ENCODE data around the gene KIFC1.
"Not testable (repeated sequence)": the region's sequence is repeated elsewhere in the genome, so short reads cannot be mapped to it uniquely, and the experiment has no call there.

Gene KIFC1

DNA sequence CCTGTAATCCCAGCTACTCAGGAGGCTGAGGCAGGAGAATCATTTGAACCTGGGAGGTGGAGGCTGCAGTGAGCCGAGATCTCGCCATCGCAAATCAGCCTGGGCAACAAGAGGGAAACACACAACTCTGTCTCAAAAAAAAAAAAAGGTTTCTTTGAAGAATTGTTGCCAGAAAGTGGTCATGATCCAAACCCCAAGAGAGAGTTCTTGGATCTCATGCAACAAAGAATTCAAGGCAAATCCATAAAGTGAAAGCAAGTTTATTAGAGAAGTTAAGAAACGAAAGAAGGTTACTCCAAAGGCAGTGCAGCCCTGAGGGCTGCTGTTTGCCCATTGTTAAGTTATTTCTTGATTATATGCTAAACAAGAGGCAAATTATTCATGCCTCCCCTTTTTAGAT is 14.5 kb upstream of the KIFC1 start:
- no peak for DNase-seq

DNA sequence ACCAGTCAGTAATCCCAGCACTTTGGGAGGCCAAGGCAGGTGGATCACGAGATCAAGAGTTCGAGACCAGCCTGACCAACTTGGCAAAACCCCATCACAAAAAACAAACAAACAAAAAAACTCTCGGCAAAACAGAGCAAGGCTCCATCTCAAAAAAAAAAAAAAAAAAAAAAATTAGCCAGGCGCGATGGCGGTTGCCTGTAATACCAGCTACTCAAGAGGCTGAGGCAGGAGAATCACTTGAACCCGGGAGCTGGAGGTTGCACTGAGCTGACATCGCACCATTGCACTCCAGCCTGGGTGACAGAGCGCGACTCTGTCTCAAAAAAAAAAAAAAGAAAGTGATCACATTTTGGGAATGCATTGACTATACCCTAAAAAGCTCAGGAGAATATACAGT is 12.4 kb upstream of the KIFC1 start:
- not testable (repeated sequence) for DNase-seq

DNA sequence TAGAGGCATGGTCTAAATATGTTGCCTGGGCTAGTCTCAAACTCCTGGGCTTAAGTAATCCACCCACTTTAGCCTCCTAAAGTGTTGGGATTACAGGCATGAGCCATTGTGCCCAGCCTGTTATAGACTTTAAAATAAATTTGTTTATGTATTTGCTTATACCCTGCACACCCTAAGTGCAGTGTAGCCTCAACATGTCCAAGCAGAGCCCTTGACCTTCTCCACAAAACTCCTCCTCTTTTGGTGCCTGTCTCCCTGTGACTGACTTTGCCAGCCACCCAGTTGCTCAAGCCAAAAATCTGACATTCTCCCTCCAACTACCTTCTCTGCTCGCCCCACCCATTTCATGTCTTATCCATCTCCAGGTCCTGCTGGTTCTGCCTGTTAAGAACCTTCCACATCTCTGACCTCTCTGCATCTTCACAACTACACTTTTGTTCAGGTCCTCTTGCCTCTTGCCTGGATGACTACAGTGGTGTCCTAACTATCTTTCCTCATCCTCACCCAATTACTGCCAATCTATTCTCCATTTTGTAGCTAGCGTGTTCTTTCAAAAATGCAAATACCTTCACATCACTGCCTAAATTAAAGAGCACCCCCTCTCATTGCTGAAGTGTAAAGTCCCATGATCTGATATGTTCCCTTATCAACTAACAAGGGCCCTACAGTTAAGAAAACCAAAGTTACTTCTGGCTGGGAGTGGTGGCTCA is 11.2 kb upstream of the KIFC1 start:
- no peak for DNase-seq

DNA sequence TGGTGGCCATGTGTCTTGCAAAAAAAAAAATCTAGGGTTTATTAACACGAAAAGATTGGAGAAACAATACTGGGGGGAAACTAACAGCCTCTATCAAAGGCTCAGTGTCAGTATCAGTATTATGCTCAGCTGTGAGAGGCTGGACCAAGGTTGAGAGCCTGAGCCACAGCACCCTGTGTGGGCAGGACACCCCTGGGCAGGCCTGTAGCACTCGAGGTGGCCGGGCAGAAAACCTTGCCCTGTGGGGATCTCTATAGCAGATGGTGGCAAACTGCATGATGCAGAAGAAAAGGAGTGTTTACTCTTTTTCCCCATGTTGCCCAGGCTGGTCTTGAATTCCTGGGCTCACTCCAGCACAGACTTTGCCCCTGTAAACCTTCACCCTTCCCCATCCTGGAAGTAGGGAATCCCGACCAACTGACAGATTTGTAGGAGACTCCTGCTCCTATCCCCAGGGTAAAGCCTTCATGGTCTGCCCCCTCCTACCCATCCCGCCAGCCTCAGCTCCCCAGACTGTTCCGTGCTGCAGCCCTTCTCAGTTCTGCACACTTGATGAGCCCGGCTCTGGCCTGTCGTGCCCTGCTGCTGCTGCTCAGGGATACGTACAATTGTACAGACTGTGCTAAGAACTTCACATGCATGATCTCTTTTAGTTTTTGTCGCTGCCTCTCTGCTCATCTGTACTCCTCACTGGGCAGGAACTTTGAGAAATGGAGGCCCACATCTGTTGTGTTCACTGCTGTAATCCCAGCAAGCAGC is 8.0 kb upstream of the KIFC1 start:
- no peak for DNase-seq

DNA sequence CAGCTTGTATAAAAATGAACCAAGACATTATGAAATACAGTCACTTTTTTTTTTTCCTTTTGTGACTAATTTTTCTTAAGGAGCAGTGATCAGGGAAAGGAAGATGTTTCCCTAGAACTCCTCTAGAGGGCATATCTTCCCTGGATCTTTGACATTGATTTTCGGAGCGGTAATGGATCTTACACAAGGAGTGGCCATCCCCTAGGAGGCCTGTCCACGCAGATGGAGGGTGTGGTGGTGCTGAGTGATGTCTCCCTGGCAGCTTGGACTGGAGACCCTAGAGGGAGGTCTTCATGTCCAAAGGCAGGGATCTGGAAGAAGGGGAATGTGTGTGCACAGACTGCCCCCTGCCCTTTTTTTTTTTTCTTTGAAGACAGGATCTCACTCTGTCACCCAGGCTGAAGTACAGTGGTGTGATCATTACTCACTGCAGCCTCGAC is 7.0 kb upstream of the KIFC1 start:
- no peak for DNase-seq

DNA sequence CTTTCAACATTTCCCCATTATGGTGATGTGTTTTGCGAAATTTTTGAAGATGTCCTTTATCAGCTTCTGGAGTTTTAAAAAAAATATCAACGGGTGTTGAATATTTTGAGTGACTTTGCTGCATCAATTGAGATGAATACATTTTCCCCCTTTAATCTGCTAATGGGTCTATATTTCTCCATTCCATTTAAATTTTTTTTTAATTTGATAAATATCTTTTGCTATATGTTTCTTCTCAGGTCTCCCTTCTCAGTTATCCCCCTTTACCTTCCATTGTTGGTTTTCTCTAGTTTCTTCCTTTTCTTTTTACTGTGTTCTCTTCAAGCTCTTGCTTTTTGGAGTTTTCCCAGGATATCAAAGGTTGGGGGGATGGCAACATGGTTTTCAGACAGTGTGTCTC is 1.4 kb upstream of the KIFC1 start:
- no peak for DNase-seq

DNA sequence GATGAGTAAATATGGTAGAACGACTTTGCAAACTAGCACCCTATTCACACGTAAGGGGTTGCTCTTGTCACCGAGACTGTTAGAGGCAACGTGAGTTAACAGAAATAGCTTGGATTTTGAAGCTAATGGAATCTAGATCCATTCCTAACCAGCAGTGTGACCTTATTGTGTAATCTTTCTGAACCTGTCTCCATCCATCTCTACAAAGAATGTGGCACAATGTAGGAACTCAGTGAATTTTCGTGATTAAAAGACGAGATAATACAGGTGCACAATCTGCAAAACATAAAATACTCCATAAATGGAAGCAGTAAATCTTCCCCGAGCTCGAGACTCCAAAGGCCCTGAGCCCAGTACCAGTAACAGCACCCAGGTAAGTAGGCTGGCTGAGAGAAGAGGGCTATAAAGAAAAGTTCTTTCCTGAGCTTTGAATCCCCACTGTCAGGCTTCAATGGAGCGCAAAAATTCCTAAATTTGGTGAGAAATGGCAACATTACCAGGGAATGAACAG is 801 bp upstream of the KIFC1 start:
- no peak for DNase-seq

DNA sequence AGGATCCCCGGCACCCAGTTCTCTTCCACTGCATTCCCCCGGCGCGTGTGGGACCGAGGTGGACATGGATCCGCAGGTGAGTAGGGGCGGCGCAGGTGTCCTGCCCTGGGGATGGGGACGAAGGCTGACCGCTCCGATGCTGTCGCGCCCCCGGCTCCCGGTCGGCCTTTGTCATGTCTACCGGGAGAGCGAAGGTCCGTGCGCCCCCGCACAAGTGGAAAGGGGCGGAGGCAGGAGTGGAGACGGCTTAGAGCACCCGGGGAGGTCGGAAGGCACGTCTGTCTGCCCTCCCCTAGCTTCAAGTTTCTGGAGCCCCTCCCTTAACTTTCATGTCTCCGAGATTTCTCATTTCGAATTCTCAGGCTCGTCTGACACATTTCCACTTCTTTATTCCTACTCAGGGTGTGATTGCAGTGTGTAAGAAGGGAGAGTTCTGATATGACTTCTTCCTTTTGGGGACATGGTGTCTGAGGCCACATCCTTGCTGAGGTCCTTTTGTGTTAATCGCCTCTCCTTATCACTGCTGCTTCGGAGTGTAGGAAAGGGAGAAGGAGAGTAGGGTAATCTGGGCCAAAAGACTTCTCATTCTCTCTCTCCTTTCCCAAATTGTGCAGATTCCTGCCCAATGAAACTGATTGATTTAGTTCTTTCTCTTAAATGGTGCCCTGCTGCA is 435 bp downstream of the KIFC1 start:
- peak; percentile 10 for DNase-seq

DNA sequence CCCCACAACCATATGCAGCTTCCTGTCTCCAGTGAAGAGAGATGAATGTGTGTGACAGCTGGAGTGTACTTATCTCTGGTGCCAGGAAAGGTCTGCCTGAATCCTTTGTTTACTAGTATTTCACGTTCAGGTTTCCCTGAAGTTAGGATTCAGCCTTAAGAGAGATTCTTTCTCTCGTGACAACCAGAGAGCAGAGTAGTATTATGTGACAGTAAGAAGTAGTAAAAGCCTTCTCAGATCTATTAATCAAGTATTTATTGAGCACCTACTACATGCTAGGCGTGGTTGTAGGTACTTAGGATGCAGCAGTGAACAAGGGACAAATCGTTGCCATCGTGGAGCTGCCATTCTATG is 949 bp downstream of the KIFC1 start:
- no peak for DNase-seq

DNA sequence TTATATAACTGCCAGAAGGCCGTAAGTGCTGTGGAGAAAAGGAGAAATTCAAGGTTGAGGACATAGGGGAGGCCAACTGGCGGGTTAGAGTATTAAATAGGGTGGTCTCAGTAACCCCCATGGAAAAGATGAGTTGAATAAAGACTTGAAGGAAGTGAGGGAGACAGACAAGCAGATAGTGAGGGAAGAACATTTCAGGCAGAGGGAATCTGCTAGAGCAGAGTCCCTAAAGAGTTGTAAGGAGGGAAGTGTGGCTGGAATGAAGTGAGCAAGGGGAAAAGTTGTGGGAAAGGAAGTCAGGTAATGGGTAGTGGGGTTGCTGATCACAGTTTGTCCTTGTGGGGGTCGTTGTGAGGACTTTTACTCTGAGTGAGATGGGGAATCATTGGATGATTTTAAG is 1.4 kb downstream of the KIFC1 start:
- no peak for DNase-seq

DNA sequence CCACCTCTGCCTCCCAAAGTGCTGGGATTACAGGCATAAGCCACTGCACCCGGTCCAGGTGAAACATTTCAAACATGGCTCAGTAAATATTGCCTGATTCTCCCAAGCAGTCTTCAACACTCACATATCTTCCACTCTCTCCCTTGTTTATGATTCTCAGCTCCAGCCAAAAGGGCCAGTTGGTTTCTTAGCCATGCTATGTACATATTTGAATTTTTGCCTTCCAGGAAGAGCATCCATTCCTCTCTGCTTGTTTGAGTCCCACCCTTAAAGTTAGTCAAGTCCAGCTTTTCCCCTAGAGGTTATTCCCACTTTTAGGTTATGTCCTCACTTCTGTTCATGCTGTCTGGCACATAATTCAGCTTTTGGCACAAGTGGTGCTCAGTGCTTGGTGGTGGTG is 5.9 kb downstream of the KIFC1 start:
- DNase-seq: no peak

DNA sequence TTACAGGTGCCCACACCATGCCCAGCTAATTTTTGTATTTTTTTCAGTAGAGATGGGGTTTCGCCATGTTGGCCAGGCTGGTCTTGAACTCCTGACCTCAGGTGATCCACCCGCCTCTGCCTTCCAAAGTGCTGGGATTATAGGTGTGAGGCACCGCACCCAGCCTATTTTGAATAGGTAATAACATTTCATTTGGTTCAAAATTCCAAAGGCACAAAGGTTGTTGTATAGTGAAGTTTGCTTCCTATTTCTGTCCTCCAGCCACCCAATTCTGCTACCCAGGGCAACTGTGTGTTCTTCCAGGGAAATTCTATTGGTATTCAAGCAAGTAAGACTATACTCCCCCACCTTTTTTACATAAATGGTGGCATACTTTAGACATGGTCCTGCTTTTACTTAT is 7.0 kb downstream of the KIFC1 start:
- not testable (repeated sequence) for DNase-seq

DNA sequence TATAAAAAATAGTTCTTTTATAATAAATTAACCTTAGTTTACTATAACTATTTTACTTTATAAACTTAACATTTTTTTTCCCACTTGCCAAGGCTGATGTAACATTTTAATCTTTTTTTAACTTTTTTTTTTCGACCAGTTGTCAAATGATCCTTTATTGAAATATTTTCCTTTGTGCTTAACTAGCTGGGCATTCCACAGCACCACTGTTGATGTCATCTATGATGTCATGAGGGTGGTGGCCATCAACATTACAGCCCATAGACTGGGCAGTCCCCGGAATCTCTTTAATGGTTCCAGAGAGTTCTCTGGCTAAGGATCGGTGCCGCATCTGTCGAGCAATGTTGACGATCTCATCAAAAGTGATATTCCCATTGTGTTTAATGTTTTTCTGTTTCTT is 8.3 kb downstream of the KIFC1 start:
- DNase-seq: not testable (repeated sequence)

DNA sequence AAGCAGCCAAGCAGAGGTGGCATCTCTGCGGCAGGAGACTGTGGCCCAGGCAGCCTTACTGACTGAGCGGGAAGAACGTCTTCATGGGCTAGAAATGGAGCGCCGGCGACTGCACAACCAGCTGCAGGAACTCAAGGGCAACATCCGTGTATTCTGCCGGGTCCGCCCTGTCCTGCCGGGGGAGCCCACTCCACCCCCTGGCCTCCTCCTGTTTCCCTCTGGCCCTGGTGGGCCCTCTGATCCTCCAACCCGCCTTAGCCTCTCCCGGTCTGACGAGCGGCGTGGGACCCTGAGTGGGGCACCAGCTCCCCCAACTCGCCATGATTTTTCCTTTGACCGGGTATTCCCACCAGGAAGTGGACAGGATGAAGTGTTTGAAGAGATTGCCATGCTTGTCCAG is 13.3 kb downstream of the KIFC1 start:
- DNase-seq: no peak

DNA sequence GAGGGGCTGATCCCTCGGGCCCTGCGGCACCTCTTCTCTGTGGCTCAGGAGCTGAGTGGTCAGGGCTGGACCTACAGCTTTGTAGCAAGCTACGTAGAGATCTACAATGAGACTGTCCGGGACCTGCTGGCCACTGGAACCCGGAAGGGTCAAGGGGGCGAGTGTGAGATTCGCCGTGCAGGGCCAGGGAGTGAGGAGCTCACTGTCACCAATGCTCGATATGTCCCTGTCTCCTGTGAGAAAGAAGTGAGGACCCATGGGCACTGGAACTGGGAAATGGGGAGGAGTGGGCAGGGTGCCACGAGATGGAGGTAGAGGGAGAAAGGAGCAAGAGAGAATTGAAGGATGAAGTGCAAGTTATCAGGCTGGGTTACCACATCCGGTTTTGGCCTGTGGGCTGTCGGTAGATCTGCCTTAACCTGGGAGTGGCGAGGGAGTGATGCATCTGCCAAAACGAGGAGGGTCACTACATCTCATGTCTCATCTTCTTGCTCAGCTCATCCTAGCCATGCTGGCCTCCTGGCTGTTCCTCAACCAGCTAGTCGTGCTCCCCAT is 13.8 kb downstream of the KIFC1 start:
- peak; percentile 14 for DNase-seq

DNA sequence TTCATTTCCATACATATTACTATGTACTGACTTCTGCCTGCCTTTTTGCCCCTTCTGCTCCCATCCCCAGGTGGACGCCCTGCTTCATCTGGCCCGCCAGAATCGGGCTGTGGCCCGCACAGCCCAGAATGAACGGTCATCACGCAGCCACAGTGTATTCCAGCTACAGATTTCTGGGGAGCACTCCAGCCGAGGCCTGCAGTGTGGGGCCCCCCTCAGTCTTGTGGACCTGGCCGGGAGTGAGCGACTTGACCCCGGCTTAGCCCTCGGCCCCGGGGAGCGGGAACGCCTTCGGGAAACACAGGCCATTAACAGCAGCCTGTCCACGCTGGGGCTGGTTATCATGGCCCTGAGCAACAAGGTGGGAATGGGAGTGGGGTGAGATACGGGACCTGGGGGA is 14.5 kb downstream of the KIFC1 start:
- no peak for DNase-seq

DNA sequence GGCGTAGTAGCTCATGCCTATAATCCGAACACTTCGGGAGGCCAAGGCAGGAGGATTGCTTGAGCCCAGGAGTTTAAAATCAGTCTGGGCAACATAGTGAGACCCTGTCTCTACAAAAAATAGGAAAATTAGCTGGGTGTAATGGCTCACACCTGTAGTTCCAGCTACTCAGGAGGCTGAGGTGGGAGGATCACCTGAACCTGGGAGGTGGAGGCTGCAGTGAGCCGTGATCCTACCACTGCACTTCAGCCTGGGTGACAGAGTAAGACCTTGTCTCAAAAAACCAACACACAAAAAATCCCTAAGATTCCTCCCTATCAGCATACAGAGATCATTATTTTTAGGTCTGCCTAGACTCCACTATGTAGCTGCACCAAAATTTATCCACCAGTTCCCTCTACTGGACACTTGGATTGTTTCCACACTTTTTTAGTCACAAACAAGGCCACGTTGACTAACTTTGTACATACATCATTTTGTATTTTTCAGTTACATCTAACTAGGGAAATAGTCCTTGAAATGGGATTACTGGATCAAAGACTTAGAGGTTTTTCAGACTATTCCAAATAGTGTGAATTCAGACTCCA is 15.6 kb downstream of the KIFC1 start:
- no peak for DNase-seq

DNA sequence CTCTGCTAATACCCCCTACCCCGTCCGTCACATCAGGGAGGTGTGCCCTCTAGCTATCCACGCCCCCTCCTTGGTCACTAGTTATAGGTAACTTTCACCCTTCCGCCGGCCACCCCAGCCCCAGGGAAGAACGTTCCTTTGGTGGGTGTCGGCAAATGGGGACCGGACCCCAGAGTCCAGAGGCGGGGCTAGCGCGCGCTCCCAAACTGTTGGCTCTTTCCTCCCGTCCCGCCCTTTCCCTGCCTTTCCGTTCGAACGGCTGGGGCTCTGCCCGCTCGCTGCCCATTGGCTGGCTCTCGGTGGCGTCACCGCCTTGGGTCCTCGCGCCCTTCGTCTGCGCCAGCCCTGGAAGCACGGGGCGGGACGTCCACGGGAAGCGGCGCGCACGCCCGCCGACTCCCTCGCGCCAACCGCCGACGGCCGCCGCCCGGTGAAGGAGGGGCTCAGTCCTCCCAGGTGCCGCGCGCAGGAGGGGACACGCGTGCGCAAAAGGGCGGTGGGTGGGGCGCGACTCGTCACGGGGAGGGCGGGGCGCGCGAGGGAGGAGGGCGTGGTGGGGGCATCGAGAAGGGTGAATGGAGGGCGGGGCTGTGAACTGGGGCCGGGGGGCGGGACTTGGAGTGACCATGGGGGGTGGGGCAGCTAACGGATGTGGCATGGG is 18.6 kb downstream of the KIFC1 start:
- DNase-seq: peak; percentile 97

DNA sequence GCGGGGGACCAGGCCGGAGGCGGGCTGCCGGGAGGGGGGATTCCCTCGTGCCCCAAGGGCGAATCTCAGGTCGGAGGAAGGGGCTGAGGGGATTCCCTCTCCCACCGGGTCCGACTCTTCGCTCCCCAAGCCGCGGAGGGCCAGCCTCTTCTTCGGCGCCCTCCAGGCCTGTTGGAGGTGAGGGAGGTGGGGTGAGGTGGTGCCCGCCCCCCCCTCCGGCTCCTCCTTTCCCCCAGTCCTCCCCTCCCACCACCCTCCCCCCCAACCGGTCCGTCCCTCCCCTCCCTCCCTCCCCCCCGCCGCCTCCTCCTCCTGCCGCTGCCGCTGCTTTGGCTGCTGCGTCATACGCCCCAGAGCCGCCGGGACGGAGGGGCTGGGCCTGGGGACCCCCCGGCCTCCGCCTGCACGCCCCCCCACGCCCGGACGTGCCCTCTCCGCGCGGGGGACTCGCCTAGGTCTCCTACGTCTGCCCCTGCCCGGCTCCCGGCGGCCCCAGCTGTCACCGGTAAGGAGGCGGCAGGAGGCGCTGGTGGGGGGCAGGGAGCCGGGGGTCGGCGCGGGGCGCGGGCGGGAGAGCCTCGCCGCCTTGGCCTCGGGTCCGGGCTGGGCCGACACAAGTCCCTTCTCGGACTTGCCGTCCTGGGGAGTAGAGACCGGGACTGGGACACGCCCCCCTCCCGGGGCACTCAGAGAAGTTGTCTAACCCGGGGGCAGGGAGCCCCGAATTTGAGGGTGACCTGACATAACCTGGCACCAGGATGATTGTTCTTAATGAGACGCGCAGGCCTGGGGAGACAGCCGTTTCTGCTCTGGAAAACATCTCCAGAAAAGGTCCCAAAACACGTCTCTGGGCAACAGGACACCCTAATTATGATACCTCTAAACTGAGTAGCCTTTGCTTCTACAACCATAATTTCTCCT is 19.3 kb downstream of the KIFC1 start, which contains the start of gene PHF1:
Gene PHF1 (plus strand): TSS at position 304 of the 921 bp plus-strand sequence. CDS start 1,250 bp downstream, outside the sequence.
- DNase-seq: peak; percentile 94

DNA sequence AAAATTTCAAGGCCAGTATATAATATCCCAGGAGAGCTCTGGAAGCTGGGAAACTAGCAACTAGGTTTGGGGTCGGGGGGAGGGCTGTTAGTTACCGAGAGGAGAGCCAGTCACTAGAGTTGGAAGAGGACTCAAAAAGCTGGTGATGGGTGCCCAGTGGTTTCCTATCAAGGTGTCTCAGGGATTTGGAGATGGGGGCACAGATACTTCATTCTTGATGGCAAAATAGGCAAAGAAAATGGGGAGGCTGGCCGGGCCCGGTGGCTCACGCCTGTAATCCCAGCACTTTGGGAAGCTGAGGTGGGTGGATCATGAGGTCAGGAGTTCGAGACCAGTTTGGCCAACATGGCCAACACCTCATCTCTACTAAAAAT is 20.0 kb downstream of the KIFC1 start:
- DNase-seq: no peak

Data from CD4-positive, alpha-beta T cell treated with Interleukin-4 for 4 hours (primary cell).